NB4 (cell line): ENCODE measurements around the gene AGPAT2.

Experiments
- CTCF ChIP-seq: IDR thresholded peaks from one replicate; pipeline ENCODE4 v1.5.1; 2012; ENCODE audit warnings: low read depth, low read length
- MAX ChIP-seq: IDR thresholded peaks from 2 replicates; pipeline ENCODE4 v1.6.1; 2011; ENCODE audit warnings: low read depth, low read length
- POLR2A ChIP-seq: IDR thresholded peaks from 2 replicates; pipeline ENCODE4 v1.6.1; 2011; ENCODE audit warnings: mild to moderate bottlenecking; ENCODE audit not compliant: insufficient read length; ENCODE audit errors: extremely low read depth

GRCh38 chr9:136685790-136686533, 1.3 kb downstream of the AGPAT2 start:
- TF ChIP-seq CTCF = no peak
- no peak for TF ChIP-seq POLR2A
- TF ChIP-seq MAX = no peak
